GM12864 (cell line): ENCODE data around the gene NRARP.
A peak's percentile ranks its signal among the peaks of the same experiment; 100 is the strongest.

ENCODE experiments used
- DNase-seq: peaks from one replicate; pipeline ENCODE4 v3.0.0-alpha.2; 2011; ENCODE audit warnings: low read depth
- H3K4me3 ChIP-seq: 2 replicates; pipeline ENCODE4 v1.5.1; 2011; ENCODE audit warnings: mild to moderate bottlenecking, low read depth, low read length, control low read depth
- TF ChIP-seq, protein P1 (sequence below): IDR thresholded peaks from 2 replicates; pipeline ENCODE4 v1.5.1; 2011; ENCODE audit warnings: low read depth, mild to moderate bottlenecking, moderate library complexity, low read length, control low read depth, inconsistent platforms; ENCODE audit errors: missing control alignments

The NRARP gene

DNA sequence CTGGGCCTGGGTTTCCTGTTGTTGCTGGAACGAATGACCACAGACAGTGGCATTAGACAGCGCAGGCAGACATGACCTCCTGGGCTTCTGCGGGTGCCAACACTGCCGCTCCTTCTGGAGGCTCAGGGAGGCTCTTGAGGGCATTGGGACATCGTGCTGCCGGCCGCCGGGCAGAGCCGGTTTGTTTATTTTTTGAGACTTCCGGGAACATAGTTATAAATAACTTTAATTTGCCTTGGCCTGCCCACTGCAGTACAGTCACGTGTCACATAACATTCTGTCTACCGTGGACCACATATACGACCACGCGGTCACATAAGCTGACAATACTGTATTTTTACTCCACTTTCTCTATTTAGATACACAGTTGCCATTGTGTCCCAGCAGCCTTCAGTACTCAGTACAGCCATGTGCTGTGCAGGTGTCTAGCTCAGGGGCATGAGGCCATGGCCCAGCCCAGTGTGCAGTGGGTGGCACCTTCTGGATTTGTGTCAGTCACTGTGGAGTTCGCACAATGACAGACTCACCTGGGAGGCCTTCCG lies 32.8 kb downstream of the NRARP start:
- peak overlapping the region; percentile 13 for H3K4me3 ChIP-seq
- TF ChIP-seq, protein P1, sequence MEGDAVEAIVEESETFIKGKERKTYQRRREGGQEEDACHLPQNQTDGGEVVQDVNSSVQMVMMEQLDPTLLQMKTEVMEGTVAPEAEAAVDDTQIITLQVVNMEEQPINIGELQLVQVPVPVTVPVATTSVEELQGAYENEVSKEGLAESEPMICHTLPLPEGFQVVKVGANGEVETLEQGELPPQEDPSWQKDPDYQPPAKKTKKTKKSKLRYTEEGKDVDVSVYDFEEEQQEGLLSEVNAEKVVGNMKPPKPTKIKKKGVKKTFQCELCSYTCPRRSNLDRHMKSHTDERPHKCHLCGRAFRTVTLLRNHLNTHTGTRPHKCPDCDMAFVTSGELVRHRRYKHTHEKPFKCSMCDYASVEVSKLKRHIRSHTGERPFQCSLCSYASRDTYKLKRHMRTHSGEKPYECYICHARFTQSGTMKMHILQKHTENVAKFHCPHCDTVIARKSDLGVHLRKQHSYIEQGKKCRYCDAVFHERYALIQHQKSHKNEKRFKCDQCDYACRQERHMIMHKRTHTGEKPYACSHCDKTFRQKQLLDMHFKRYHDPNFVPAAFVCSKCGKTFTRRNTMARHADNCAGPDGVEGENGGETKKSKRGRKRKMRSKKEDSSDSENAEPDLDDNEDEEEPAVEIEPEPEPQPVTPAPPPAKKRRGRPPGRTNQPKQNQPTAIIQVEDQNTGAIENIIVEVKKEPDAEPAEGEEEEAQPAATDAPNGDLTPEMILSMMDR, result no peak
- peak; percentile 48 for DNase-seq

DNA sequence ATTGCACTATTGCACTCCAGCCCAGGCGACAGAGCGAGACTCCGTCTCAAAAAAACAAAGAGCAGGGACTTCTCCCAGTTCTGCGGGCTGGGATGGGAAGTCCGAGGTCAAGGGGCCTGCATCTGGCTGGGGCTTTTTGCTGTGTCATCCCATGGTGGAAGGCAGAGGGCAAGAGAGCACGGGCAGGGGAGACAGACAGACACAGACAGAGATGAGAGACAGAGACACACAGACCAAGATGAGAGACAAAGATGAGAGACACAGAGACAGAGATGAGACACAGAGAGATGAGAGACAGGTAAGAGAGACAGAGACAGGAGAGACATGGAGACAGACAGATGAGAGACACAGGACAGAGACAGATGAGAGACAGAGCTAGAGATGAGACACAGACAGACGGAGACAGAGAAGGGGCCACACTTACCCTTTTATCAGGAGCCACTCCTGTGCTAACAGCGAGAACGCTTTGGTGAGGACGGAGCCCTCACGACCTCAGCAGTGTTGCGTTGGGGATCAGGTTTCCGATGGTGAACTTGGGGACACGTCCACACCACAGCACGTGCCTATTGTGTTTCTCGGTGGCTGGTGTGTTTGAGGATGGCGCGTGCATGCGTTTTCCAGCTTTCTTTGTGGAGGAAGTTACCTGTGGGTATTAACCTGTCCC lies 33.4 kb downstream of the NRARP start:
- TF ChIP-seq, protein P1, result no peak
- H3K4me3 ChIP-seq, result peak overlapping the region; percentile 13
- no peak for DNase-seq

DNA sequence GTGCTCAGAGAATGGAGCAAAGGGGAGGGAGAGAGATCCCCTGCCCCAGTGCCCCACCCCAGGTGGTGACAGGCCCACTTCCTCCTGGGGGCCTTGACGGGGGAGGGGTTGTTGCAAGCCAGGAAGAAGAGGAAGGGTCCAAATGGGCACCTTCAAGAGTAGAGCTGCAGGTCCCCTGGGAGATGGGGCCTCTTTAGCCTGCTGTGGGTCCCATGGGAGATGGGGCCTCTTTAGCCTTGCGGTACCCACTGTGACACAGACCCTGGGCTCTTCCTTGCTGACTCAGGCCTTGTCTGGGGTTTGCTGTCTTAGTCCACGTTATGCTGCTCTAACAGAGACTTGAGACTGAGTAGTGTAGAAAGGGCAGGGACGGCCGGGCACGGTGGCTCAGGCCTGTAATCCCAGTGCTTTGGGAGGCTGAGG lies 34.1 kb downstream of the NRARP start:
- TF ChIP-seq, protein P1, result no peak
- no peak overlapping the region for H3K4me3 ChIP-seq
- DNase-seq, result no peak

DNA sequence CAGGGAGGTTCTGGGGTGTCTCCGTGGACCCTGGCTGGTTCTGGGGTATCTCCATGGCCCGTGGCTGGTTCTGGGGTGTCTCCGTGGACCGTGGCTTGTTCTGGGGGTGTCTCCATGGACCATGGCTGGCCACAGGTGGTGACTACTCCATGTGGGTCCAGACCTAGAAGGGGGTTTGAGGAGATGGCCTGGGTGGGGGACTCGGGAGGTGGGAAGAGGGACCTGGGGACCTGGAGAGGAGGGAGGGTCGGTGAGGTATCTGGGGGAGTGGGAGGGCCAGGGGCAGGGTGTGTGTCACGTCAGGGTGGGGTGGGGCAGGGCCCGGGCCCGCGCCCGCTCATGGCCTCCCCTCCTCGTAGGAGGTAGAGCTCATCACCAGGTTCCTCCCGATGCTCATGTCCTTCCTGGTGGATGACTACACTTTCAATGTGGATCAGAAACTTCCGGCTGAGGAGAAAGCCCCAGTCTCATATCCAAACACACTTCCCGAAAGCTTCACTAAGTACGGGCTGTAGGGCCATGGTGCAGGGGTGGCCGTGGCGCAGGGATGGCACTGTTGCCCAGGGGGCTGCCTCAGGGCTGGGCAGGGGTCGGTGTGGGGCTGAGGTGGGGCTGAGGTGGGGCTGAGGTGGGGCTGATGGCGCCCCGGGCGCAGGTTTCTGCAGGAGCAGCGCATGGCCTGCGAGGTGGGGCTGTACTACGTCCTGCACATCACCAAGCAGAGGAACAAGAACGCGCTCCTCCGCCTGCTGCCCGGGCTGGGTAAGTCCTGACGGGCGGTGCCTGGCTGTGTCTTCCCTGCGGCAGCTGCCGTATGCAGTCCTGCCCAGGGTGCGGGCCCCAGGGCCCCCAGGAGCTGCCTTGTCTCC lies 35.3 kb downstream of the NRARP start:
- H3K4me3 ChIP-seq, result no peak overlapping the region
- DNase-seq, result no peak
- TF ChIP-seq, protein P1, result no peak

DNA sequence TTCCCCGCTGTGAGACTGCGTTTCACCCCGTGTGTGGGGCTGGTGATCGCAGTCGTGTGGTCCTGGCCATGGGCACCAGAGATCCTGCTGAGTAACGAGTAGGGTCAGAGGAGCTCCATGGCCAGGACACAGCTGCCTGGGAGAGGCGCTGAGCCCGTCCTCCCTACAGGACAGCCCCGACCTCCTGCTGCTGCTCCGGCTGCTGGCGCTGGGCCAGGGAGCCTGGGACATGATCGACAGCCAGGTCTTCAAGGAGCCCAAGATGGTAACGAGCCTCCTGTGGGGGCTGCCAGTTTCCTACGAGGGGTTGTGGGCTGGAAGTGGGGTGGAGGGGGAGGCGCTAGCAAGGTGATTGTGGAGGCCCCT lies 35.9 kb downstream of the NRARP start:
- TF ChIP-seq, protein P1, result no peak
- no peak overlapping the region for H3K4me3 ChIP-seq
- DNase-seq, result no peak

DNA sequence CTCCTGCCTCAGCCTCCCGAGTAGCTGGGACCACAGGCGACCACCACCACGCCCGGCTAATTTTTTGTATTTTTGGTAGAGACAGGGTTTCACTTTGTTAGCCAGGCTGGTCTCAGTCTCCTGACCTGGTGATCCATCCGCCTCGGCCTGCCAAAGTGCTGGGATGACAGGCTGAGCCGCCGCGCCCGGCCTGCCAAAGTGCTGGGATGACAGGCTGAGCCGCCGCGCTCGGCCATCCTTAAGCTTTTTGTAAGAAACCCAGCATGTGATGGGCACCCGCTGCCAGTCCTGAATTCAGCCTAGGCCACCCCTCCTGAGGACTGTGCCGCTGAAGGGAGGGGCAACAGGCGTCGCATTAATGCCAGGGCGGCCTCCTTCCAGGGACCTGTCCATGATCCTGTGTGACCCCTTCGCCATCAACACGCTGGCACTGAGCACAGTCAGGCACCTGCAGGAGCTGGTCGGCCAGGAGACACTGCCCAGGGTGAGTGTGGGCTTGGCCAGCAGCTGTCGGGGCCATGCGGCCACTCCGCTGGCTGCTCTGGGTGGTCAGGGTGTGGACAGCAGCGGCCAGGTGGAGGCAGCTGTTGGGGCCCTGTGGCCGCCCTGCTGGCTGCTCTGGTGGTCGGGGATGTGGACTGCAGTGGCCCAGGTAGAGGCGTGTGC lies 36.4 kb downstream of the NRARP start:
- TF ChIP-seq, protein P1, result no peak
- no peak for DNase-seq
- H3K4me3 ChIP-seq, result no peak overlapping the region
